Activated naive CD4-positive, alpha-beta T cell treated with anti-CD3 and anti-CD28 coated beads, Interleukin-2, amount 50 U/mL, for 72 hours (primary cell): ENCODE data around the gene RGS14. TPM values are rescaled to one million over a fixed set of nuclear protein-coding genes. Genes with fewer than 3 reads are reported as not detected.
"Not testable (repeated sequence)": the region's sequence is repeated elsewhere in the genome, so short reads cannot be mapped to it uniquely, and the experiment has no call there.

ENCODE experiments used
- ATAC-seq, 2 donors: fragments of 150-1000 bp; cut with Tn5 transposase; 2 replicates each; pipeline ENCODE4 v1.10.0; 2021; ENCODE audit warnings: mild to moderate bottlenecking in 2 of 2, moderate library complexity in 2 of 2
- DNase-seq, 2 donors: peaks; one replicate each; pipeline ENCODE4 v3.0.0; 2021 to 2022; ENCODE audit warnings: low spot score in 2 of 2
- H3K27ac Mint-ChIP-seq, 2 donors: one replicate each; pipeline ENCODE4 v1.8.0; 2022; ENCODE audit warnings: mild to moderate bottlenecking in 2 of 2, mixed read lengths in 2 of 2
- H3K36me3 Mint-ChIP-seq, 2 donors: one replicate each; pipeline ENCODE4 v1.8.0; 2022; ENCODE audit warnings: mixed read lengths in 2 of 2
- H3K9me3 Mint-ChIP-seq, 2 donors: one replicate each; pipeline ENCODE4 v1.8.0; 2022; ENCODE audit warnings: mixed read lengths in 2 of 2
- total RNA-seq, 2 donors: library from RNA; stranded (reverse); gene quantifications; one replicate each; pipeline ENCODE4 v1.2.3, GENCODE V29; 2022

RGS14 gene
- total RNA-seq, 2 donors from 2014 or later = 22.0 to 77.6 TPM

GRCh38 chr5:177366528-177367322 is 9.0 kb downstream of the RGS14 start:
- DNase-seq (no peak), ATAC-seq (no peak)
- Mint-ChIP-seq H3K27ac (peak overlapping the region in 1 of 2 donors; percentile 68), H3K36me3 (peaks cover 14 to 25% of the 10 kb centered on the region in 2 donors), H3K9me3 (no peaks in the 10 kb centered on the region)

GRCh38 chr5:177367323-177367848 is 9.7 kb downstream of the RGS14 start:
- Mint-ChIP-seq H3K36me3 (peaks cover 14 to 19% of the 10 kb centered on the region in 2 donors), H3K27ac (no peak overlapping the region)

GRCh38 chr5:177367981-177368868 is 10.5 kb downstream of the RGS14 start:
- Mint-ChIP-seq H3K9me3 (no peaks in the 10 kb centered on the region), H3K27ac (peak overlapping the region in 1 of 2 donors; percentile 63), H3K36me3 (peaks cover 14 to 18% of the 10 kb centered on the region in 2 donors)
- DNase-seq (no peak), ATAC-seq (no peak)

More at GRCh38 chr5:177367323-177367848, 9.7 kb downstream of the RGS14 start:
- ATAC-seq (no peak), DNase-seq (no peak)
- no peaks in the 10 kb centered on the region for H3K9me3 Mint-ChIP-seq

GRCh38 chr5:177368869-177369644 is 11.3 kb downstream of the RGS14 start:
- no peak for DNase-seq
- peak overlapping the region; percentile 19 to 63 for H3K27ac Mint-ChIP-seq

GRCh38 chr5:177369645-177370440 is 12.1 kb downstream of the RGS14 start:
- ATAC-seq (no peak), DNase-seq (no peak)
- H3K27ac Mint-ChIP-seq = peak overlapping the region; percentile 19 to 63
- no peaks in the 10 kb centered on the region for H3K9me3 Mint-ChIP-seq
- H3K36me3 Mint-ChIP-seq = peaks cover 14 to 24% of the 10 kb centered on the region in 2 donors

More at GRCh38 chr5:177368869-177369644, 11.3 kb downstream of the RGS14 start:
- no peak for ATAC-seq
- H3K9me3 Mint-ChIP-seq = no peaks in the 10 kb centered on the region
- peaks cover 14 to 24% of the 10 kb centered on the region in 2 donors for H3K36me3 Mint-ChIP-seq

- peak; percentile 73 to 74 for ATAC-seq
- Mint-ChIP-seq H3K9me3 (no peaks in the 10 kb centered on the region), H3K27ac (no peak overlapping the region), H3K36me3 (peaks cover 14 to 24% of the 10 kb centered on the region in 2 donors)
- peak; percentile 48 to 77 for DNase-seq
These were observed 12.9 kb downstream of the RGS14 start for GRCh38 chr5:177370488-177371119.

GRCh38 chr5:177371120-177372033 is 13.7 kb downstream of the RGS14 start:
- DNase-seq = no peak
- Mint-ChIP-seq H3K27ac (peak overlapping the region; percentile 50 to 78), H3K36me3 (peaks cover 14 to 24% of the 10 kb centered on the region in 2 donors), H3K9me3 (no peaks in the 10 kb centered on the region)
- no peak for ATAC-seq

- DNase-seq (no peak), ATAC-seq (peak; percentile 53 to 73)
- H3K9me3 Mint-ChIP-seq = no peaks in the 10 kb centered on the region
- H3K27ac Mint-ChIP-seq = peak overlapping the region; percentile 78 to 93
- H3K36me3 Mint-ChIP-seq = peaks cover 14 to 24% of the 10 kb centered on the region in 2 donors
These were observed 14.5 kb downstream of the RGS14 start for GRCh38 chr5:177372034-177372896.

GRCh38 chr5:177372910-177373309 is 15.2 kb downstream of the RGS14 start:
- Mint-ChIP-seq H3K9me3 (no peaks in the 10 kb centered on the region), H3K36me3 (peaks cover 14 to 24% of the 10 kb centered on the region in 2 donors), H3K27ac (peak overlapping the region; percentile 78 to 93)
- DNase-seq (no peak), ATAC-seq (peak; percentile 45 to 49)

GRCh38 chr5:177373806-177374205 is 16.1 kb downstream of the RGS14 start:
- no peak for DNase-seq
- H3K36me3 Mint-ChIP-seq = peaks cover 7 to 18% of the 10 kb centered on the region in 2 donors
- H3K27ac Mint-ChIP-seq = peak overlapping the region; percentile 78 to 87
- ATAC-seq = no peak
- H3K9me3 Mint-ChIP-seq = no peaks in the 10 kb centered on the region

- ATAC-seq = no peak
- Mint-ChIP-seq H3K9me3 (no peaks in the 10 kb centered on the region), H3K27ac (peak overlapping the region in 1 of 2 donors; percentile 78), H3K36me3 (peaks cover 3 to 14% of the 10 kb centered on the region in 2 donors)
- no peak for DNase-seq
These were observed 16.5 kb downstream of the RGS14 start for GRCh38 chr5:177374211-177374610.

- not testable (repeated sequence) for DNase-seq, ATAC-seq, H3K9me3 Mint-ChIP-seq, H3K27ac Mint-ChIP-seq, H3K36me3 Mint-ChIP-seq
These were observed 17.8 kb downstream of the RGS14 start for GRCh38 chr5:177375516-177375915.

- Mint-ChIP-seq H3K27ac (no peak overlapping the region), H3K36me3 (peaks cover 0 to 6% of the 10 kb centered on the region in 2 donors), H3K9me3 (no peaks in the 10 kb centered on the region)
- DNase-seq (no peak), ATAC-seq (no peak)
These were observed 18.4 kb downstream of the RGS14 start for GRCh38 chr5:177376107-177376506.
